ENCODE results near the gene GSDMA.
"Not testable (repeated sequence)": the region's sequence is repeated elsewhere in the genome, so short reads cannot be mapped to it uniquely, and the experiment has no call there.

Gene GSDMA

DNA sequence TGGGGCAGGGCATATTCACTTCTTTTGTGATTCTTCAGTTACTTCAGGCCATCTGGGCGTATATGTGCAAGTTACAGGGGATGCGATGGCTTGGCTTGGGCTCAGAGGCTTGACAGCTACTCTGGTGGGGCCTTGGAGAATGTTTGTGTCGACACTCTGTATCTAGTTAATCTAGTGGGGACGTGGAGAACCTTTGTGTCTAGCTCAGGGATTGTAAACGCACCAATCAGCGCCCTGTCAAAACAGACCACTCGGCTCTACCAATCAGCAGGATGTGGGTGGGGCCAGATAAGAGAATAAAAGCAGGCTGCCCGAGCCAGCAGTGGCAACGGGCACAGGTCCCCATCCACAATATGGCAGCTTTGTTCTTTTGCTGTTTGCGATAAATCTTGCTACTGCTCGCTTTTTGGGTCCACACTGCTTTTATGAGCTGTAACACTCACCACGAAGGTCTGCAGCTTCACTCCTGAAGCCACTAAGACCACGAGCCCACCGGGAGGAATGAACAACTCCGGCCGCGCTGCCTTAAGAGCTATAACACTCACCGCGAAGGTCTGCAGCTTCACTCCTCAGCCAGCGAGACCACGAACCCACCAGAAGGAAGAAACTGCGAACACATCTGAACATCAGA, 49.3 kb downstream of the GSDMA start:
- not testable (repeated sequence) for H3K27me3 Mint-ChIP-seq; H3K36me3 Mint-ChIP-seq (ENCODE audit: low read depth); H3K9me3 Mint-ChIP-seq; H3K27ac Mint-ChIP-seq; DNase-seq; H3K4me3 Mint-ChIP-seq; H3K4me1 Mint-ChIP-seq (ENCODE audit: low read depth)

DNA sequence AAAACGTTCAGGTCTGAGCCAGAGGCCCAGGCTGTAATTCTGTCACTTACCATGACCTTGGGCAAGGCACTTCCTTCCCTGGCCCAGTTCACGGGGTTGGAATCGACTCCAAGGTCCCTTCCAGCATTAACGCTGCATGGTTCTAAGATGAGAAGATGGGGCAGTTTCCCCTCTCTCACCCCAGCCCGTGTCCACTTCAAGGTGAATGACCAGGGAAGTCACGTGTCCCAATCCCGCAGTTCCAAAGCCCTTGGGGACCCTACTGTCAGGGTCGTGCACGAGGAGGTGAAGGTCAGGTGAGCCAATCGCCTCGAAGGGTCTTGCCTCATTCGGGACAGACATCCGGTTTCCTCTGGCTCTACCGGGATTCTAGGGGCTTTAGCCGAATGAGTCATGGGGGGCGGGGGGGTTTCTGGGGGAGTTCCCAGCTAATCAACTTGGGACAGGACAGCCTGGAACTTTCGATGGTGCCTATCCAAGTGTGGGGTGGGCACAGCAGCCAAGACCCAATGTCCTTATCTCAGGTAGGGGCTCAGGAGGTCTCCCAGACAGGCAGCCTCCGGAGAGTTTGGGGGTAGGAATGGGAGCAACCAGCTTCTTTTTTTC, 51.7 kb downstream of the GSDMA start:
- no peak for DNase-seq
- Mint-ChIP-seq H3K36me3 (ENCODE audit: low read depth) (peaks cover 23% of the 10 kb centered on the region), H3K27me3 (peaks cover 6% of the 10 kb centered on the region), H3K9me3 (no peaks in the 10 kb centered on the region), H3K4me3 (no peak overlapping the region), H3K4me1 (ENCODE audit: low read depth) (peaks cover 10% of the 10 kb centered on the region), H3K27ac (no peak overlapping the region)

DNA sequence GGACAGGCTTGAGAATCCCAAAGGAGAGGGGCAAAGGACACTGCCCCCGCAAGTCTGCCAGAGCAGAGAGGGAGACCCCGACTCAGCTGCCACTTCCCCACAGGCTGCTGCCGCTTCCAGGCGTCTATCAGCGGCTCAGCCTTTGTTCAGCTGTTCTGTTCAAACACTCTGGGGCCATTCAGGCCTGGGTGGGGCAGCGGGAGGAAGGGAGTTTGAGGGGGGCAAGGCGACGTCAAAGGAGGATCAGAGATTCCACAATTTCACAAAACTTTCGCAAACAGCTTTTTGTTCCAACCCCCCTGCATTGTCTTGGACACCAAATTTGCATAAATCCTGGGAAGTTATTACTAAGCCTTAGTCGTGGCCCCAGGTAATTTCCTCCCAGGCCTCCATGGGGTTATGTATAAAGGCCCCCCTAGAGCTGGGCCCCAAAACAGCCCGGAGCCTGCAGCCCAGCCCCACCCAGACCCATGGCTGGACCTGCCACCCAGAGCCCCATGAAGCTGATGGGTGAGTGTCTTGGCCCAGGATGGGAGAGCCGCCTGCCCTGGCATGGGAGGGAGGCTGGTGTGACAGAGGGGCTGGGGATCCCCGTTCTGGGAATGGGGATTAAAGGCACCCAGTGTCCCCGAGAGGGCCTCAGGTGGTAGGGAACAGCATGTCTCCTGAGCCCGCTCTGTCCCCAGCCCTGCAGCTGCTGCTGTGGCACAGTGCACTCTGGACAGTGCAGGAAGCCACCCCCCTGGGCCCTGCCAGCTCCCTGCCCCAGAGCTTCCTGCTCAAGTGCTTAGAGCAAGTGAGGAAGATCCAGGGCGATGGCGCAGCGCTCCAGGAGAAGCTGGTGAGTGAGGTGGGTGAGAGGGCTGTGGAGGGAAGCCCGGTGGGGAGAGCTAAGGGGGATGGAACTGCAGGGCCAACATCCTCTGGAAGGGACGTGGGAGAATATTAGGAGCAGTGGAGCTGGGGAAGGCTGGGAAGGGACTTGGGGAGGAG, 52.5 kb downstream of the GSDMA start, which contains the start of gene CSF3:
CSF3 (plus strand) TSS at position 436 of the 993 bp plus-strand sequence; CDS start at position 471, 35 bp downstream.
- Mint-ChIP-seq H3K4me1 (ENCODE audit: low read depth) (peaks cover 4% of the 10 kb centered on the region), H3K36me3 (ENCODE audit: low read depth) (peaks cover 31% of the 10 kb centered on the region)

DNA sequence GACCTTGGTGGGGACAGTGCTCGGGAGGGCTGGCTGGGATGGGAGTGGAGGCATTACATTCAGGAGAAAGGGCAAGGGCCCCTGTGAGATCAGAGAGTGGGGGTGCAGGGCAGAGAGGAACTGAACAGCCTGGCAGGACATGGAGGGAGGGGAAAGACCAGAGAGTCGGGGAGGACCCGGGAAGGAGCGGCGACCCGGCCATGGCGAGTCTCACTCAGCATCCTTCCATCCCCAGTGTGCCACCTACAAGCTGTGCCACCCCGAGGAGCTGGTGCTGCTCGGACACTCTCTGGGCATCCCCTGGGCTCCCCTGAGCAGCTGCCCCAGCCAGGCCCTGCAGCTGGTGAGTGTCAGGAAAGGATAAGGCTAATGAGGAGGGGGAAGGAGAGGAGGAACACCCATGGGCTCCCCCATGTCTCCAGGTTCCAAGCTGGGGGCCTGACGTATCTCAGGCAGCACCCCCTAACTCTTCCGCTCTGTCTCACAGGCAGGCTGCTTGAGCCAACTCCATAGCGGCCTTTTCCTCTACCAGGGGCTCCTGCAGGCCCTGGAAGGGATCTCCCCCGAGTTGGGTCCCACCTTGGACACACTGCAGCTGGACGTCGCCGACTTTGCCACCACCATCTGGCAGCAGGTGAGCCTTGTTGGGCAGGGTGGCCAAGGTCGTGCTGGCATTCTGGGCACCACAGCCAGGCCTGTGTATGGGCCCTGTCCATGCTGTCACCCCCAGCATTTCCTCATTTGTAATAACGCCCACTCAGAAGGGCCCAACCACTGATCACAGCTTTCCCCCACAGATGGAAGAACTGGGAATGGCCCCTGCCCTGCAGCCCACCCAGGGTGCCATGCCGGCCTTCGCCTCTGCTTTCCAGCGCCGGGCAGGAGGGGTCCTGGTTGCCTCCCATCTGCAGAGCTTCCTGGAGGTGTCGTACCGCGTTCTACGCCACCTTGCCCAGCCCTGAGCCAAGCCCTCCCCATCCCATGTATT, 53.5 kb downstream of the GSDMA start:
- peaks cover 38% of the 10 kb centered on the region for H3K36me3 Mint-ChIP-seq (ENCODE audit: low read depth)

More for the DNA sequence above, 52.5 kb downstream of the GSDMA start, which contains the start of gene CSF3:
- Mint-ChIP-seq H3K9me3 (no peaks in the 10 kb centered on the region), H3K27me3 (peaks cover 6% of the 10 kb centered on the region), H3K4me3 (no peak within 1 kb of the TSS), H3K27ac (no peak within 1 kb of the TSS)
- no peak for DNase-seq

DNA sequence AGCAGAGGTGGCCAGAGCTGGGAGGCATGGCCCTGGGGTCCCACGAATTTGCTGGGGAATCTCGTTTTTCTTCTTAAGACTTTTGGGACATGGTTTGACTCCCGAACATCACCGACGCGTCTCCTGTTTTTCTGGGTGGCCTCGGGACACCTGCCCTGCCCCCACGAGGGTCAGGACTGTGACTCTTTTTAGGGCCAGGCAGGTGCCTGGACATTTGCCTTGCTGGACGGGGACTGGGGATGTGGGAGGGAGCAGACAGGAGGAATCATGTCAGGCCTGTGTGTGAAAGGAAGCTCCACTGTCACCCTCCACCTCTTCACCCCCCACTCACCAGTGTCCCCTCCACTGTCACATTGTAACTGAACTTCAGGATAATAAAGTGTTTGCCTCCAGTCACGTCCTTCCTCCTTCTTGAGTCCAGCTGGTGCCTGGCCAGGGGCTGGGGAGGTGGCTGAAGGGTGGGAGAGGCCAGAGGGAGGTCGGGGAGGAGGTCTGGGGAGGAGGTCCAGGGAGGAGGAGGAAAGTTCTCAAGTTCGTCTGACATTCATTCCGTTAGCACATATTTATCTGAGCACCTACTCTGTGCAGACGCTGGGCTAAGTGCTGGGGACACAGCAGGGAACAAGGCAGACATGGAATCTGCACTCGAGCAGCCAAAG, 54.7 kb downstream of the GSDMA start:
- Mint-ChIP-seq H3K36me3 (ENCODE audit: low read depth) (peaks cover 50% of the 10 kb centered on the region), H3K27ac (no peak overlapping the region), H3K27me3 (peaks cover 2% of the 10 kb centered on the region), H3K4me1 (ENCODE audit: low read depth) (peaks cover 2% of the 10 kb centered on the region), H3K9me3 (no peaks in the 10 kb centered on the region), H3K4me3 (no peak overlapping the region)
- no peak for DNase-seq

More for the DNA sequence above, 53.5 kb downstream of the GSDMA start:
- Mint-ChIP-seq H3K9me3 (no peaks in the 10 kb centered on the region), H3K27ac (no peak overlapping the region), H3K27me3 (peaks cover 6% of the 10 kb centered on the region), H3K4me3 (no peak overlapping the region), H3K4me1 (ENCODE audit: low read depth) (peaks cover 2% of the 10 kb centered on the region)
- DNase-seq, result no peak

DNA sequence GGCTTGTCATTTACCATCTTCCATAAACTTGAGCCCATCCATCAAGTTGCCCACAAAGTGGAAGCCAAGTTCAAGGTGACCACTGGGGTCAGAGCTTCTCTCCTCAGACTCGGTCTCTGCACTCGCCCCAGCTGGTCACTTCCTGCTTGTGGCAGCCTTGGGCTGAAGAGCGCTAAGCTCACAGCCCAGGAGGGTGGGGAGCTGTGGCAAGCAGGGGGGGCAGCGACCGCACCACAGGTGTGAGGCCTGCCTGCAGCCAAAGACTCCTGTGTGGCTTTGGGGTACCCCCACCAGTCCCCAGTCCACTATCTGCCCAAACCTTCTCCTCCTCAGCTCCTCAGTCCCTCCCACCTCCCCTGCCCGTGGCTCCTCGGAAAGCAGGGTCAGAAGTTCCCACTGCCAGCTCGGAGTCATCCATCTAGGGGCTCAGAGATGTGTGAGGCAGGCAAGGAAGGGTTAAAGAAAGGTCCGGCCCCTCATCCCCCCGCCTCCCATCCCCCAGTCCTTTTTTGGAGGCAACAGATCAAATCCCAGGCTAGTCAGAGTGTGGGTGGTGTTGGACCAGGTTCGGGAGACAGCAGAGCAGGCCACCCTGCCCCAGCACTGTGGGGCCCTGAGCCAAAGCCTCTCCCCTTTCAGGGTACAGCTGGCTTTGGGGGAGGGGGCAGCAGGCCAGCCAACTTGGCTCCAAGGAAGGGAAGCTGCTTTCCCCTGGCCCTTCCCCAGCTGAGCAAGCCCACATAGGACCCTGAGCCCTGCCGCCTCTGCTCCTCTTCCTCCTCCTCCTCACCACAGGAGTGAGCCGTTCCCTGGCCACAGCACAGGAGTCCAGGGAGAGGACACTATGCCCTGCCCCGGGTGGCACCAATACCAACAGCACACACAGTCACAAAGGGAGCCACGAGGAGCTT, 55.7 kb downstream of the GSDMA start:
- H3K27me3 Mint-ChIP-seq, result no peaks in the 10 kb centered on the region
- no peak overlapping the region for H3K27ac Mint-ChIP-seq
- peaks cover 58% of the 10 kb centered on the region for H3K36me3 Mint-ChIP-seq (ENCODE audit: low read depth)
- no peak overlapping the region for H3K4me3 Mint-ChIP-seq
- no peak for DNase-seq
- peaks cover 2% of the 10 kb centered on the region for H3K4me1 Mint-ChIP-seq (ENCODE audit: low read depth)
- no peaks in the 10 kb centered on the region for H3K9me3 Mint-ChIP-seq

DNA sequence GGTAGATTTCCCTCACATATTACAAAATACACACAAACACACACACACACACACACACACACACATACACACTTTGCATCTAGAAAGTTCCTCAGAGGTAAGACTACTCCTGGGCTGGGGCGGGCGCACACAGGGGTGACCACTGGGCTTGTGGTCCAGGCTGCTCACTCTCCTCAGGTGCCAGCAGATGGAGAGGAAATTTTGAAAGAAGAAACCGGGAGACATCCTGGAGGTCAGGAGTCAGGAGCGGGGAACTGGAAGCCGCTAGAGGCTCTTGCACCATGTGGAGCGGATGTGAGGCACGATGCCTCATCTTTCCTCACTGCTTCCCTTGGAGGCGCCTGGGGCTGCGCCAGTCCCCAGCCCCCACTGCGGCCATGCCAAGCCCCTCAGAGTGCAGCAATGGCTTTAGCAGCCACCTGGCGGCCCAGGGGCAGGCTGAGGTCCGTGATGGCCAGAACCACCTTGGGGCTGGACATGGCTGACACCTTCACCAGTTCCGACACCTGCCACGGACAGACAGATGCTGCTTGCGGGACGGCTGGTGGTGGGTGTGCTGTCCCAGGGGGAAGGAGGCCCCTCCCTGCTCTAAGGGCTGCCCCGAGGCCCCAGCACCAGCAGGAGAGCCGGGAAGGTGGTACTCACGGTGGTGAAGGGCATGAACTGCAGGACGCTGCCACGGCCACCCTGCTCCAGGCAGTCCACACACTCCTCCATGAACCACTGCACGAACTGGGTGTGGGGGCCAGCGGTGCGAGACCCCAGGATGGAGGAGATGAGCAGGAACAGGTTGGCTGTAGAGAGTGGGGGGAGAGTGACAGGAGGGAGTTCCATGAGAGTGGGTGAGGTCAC, 56.6 kb downstream of the GSDMA start:
- no peak overlapping the region for H3K27ac Mint-ChIP-seq
- no peaks in the 10 kb centered on the region for H3K27me3 Mint-ChIP-seq
- H3K4me1 Mint-ChIP-seq (ENCODE audit: low read depth), result no peaks in the 10 kb centered on the region
- H3K36me3 Mint-ChIP-seq (ENCODE audit: low read depth), result peaks cover 65% of the 10 kb centered on the region
- no peaks in the 10 kb centered on the region for H3K9me3 Mint-ChIP-seq
- no peak for DNase-seq
- no peak overlapping the region for H3K4me3 Mint-ChIP-seq

DNA sequence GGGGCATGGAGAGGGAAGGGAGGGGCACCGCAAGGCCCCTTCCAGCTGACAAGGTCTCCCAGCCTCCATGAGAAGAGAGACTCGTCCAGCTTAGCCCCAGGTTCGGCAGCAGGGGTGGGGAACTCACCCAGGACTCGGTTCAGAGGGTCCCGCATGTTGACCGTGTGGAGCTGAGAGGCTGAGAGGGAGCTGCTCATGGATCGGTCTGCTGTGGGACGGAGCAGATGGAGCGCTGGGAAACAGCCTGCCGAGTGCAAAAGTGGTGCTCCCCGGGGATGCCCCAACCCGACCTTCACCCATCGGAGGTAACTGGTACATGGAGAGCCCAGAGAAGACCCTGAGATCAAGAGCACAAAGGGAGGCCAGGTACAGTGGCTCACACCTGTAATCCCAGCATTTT, 57.3 kb downstream of the GSDMA start:
- no peaks in the 10 kb centered on the region for H3K9me3 Mint-ChIP-seq

DNA sequence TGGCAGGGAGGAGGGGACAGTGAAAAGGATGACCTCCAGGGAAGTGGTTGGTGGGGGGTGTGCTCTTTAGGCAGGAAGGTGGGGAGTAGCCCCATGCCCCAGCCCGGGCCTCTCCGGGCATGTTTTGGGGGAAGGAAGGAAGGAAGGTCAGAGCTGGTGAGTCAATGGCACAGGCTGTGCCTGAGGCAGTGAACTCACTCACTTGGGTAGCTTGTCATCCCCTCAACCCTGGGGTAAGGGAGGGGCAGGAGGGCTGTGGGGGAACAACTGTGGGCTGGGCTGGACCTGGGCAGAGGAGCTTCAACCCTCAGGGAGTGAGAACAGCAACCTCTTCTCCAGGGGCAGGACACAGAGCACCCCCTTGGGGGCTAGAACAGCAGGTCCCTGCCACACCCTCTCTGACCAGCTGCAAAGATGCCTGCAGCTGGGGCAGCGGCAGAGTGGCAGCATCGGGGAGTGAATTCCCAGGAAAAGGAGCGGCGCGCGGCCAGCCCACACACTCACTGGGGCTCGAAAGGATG, 58.7 kb downstream of the GSDMA start:
- DNase-seq, result no peak
- peaks cover 14% of the 10 kb centered on the region for H3K4me1 Mint-ChIP-seq (ENCODE audit: low read depth)
- H3K9me3 Mint-ChIP-seq, result no peaks in the 10 kb centered on the region
- no peaks in the 10 kb centered on the region for H3K27me3 Mint-ChIP-seq
- no peak overlapping the region for H3K4me3 Mint-ChIP-seq
- no peak overlapping the region for H3K27ac Mint-ChIP-seq
- peaks cover 82% of the 10 kb centered on the region for H3K36me3 Mint-ChIP-seq (ENCODE audit: low read depth)

More for the DNA sequence above, 57.3 kb downstream of the GSDMA start:
- Mint-ChIP-seq H3K4me1 (ENCODE audit: low read depth) (peaks cover under 1% of the 10 kb centered on the region), H3K27ac (no peak overlapping the region), H3K36me3 (ENCODE audit: low read depth) (peaks cover 68% of the 10 kb centered on the region), H3K27me3 (no peaks in the 10 kb centered on the region), H3K4me3 (no peak overlapping the region)
- DNase-seq, result no peak

DNA sequence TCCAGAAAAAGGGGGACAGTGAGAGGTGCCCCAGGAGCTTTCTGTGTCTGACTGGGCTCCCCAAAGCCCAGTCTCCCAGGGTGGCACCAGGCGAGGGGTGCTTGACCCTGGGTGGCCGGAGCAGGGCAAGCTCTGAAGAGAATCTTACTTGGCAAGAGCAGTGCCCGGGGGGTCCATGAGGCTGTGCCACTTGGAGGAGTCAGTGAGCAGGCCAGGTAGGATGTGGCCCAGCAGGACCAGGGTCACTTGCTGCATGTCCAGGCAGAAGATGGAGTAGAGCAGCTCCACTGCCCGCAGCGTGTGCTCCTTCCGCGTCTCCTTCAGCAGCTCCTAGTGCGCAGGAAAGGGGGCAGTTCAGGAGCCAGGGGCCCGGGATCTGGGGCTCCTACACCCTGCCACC, 59.7 kb downstream of the GSDMA start:
- Mint-ChIP-seq H3K27me3 (no peaks in the 10 kb centered on the region), H3K36me3 (ENCODE audit: low read depth) (peaks cover 88% of the 10 kb centered on the region), H3K4me1 (ENCODE audit: low read depth) (peaks cover 22% of the 10 kb centered on the region), H3K27ac (no peak overlapping the region), H3K4me3 (no peak overlapping the region), H3K9me3 (no peaks in the 10 kb centered on the region)
- no peak for DNase-seq

DNA sequence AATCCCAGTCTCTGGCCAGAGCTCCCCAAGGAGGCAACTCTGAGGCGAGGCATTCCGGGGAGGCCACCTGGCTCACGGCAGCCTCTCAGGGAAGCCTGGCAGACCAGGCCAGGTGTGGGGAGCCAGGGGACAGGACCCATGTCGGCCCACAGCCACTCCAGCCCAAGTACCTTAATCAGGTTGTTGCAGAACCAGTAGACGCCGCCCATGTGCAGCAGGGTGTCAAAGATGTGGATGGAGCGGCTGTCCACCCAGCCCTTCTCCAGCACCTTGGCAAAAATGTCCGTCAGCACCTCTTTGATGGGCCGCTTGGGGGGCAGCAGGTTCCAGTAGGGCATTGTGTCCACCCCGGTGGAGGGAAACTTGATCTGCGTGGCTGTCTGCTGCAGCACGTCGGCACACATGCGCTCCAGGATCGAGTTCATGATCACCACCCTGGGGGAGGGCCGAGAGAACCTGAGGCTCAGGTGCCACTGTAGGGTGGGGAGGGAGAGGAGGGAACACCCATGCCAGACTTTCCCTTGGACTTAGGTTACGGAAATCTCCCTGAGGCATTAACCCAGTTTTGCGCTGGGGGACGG, 60.2 kb downstream of the GSDMA start:
- peaks cover 22% of the 10 kb centered on the region for H3K4me1 Mint-ChIP-seq (ENCODE audit: low read depth)
- no peak overlapping the region for H3K27ac Mint-ChIP-seq
- no peak overlapping the region for H3K4me3 Mint-ChIP-seq
- H3K9me3 Mint-ChIP-seq, result no peaks in the 10 kb centered on the region
- H3K27me3 Mint-ChIP-seq, result no peaks in the 10 kb centered on the region
- H3K36me3 Mint-ChIP-seq (ENCODE audit: low read depth), result peaks cover 88% of the 10 kb centered on the region
- DNase-seq, result no peak

Measured in activated T-cell treated with anti-CD3 and anti-CD28 coated beads, Interleukin-2, amount 50 U/mL, for 24 hours (primary cell).